Endothelial cell (in vitro differentiated cells): ENCODE results near the gene RPS6KL1. TPM values are rescaled to one million over a fixed set of nuclear protein-coding genes. Genes with fewer than 3 reads are reported as not detected.

Experiments used
- DNase-seq: peaks from one replicate; pipeline ENCODE4 v3.0.0; 2021; ENCODE audit warnings: low spot score
- H3K27ac Mint-ChIP-seq: one replicate; pipeline ENCODE4 v1.8.0; 2021; ENCODE audit warnings: mixed read lengths, inconsistent platforms; ENCODE audit not compliant: unreplicated experiment
- H3K27me3 Mint-ChIP-seq: one replicate; pipeline ENCODE4 v1.8.0; 2021; ENCODE audit warnings: mild to moderate bottlenecking, moderate library complexity, mixed read lengths, inconsistent platforms; ENCODE audit not compliant: unreplicated experiment
- H3K36me3 Mint-ChIP-seq: one replicate; pipeline ENCODE4 v1.8.0; 2021; ENCODE audit warnings: mild to moderate bottlenecking, low read depth, mixed read lengths, inconsistent platforms; ENCODE audit not compliant: unreplicated experiment
- H3K4me1 Mint-ChIP-seq: one replicate; pipeline ENCODE4 v1.8.0; 2021; ENCODE audit warnings: mild to moderate bottlenecking, mixed read lengths, inconsistent platforms; ENCODE audit not compliant: unreplicated experiment
- H3K4me3 Mint-ChIP-seq: one replicate; pipeline ENCODE4 v1.8.0; 2021; ENCODE audit warnings: mild to moderate bottlenecking, mixed read lengths, inconsistent platforms; ENCODE audit not compliant: unreplicated experiment
- H3K9me3 Mint-ChIP-seq: one replicate; pipeline ENCODE4 v1.8.0; 2021; ENCODE audit warnings: mixed read lengths, inconsistent platforms; ENCODE audit not compliant: unreplicated experiment
- CTCF ChIP-seq: fragments of 200-600 bp; sonication (generic); IDR thresholded peaks from one replicate; pipeline ENCODE4 v1.5.0; 2021; ENCODE audit warnings: antibody characterized with exemption; ENCODE audit not compliant: unreplicated experiment
- total RNA-seq: library from RNA; stranded (reverse); fragmentation: NEBNext Ultra II Directional; extraction: Animal tissue kit (Norgen Biotek cat#: 25700); gene quantifications from one replicate; pipeline ENCODE4 v1.2.1, GENCODE V29; 2021; ENCODE audit not compliant: unreplicated experiment

The RPS6KL1 gene
- total RNA-seq, 1 donor from 2014 or later, result 2.3 TPM

GRCh38 chr14:74951443-74952179 is 28.6 kb upstream of the RPS6KL1 start:
- Mint-ChIP-seq H3K4me3 (no peak overlapping the region), H3K36me3 (peaks cover 8% of the 10 kb centered on the region), H3K27me3 (peaks cover 12% of the 10 kb centered on the region), H3K27ac (no peak overlapping the region), H3K4me1 (peaks cover 3% of the 10 kb centered on the region), H3K9me3 (no peaks in the 10 kb centered on the region)
- TF ChIP-seq CTCF, result no peak
- no peak for DNase-seq

DNA sequence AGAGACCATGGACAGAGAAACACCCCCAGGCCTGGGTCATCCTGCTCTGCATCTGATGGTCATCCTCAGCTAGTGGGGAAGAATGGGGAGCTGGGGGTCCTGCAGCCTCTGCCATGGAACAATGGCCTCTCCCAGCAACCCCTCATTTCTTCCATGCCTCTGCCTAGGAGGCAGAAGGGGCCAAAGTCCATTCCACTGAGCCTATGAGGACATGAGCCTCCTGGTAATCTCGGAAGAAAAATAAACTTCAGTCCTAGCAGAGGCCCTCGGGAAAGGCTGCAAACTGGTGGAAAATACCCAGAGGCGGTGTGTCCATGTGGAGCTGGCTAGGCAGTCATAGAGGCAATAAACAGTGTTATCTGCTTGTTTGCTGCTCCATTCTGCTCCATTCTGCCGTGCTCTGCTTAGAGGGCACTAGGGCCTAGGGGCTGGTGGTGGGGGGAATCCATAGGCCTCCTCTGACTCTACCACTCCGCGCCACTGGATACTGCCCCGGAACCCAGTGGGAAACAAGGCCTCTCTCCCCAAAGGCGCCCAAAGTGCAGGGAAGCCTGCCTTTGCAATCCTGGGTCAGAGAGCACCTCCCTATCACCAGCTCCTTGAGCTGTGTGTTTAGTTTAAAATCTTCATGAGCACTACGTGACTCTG is 27.9 kb upstream of the RPS6KL1 start:
- H3K4me1 Mint-ChIP-seq, result peaks cover 3% of the 10 kb centered on the region
- no peak for DNase-seq
- H3K27me3 Mint-ChIP-seq, result peaks cover 10% of the 10 kb centered on the region

DNA sequence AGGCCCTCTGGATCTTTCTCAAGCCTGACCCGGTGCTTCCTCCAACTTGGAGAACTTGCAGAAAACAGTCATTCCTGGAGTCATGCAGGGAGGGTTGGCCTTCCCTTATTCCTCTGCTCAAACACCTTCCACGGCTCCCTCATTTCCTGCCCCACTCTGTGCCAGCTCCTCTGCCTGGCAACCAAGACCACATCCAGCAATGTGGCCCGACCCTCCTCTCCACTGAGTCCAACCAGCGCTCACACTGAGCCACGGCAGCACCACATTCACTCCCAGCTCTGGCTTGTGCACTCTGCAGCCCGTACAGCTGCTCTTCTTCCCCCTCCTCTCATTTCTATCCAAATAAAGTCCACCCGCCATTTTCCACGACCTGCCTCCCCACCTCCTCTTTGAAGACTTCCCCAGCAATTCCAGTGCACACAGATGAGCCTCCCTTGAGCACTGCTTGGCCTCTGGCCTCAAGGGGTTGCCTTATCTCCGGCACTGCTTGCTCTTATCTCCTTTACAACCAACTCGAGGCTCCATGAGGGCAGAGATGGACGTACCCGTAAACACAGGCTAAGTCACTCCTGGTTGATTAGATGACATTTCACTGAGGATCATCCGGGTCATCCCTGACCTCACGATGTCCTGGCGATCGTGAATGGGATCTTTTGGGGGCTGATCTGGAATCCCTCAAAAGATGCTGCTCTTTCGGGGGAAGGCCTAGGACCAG is 27.0 kb upstream of the RPS6KL1 start:
- TF ChIP-seq CTCF, result no peak
- H3K27me3 Mint-ChIP-seq, result peaks cover 10% of the 10 kb centered on the region
- no peaks in the 10 kb centered on the region for H3K9me3 Mint-ChIP-seq
- peaks cover 3% of the 10 kb centered on the region for H3K4me1 Mint-ChIP-seq
- no peak overlapping the region for H3K4me3 Mint-ChIP-seq
- peaks cover 4% of the 10 kb centered on the region for H3K36me3 Mint-ChIP-seq
- no peak for DNase-seq
- H3K27ac Mint-ChIP-seq, result no peak overlapping the region

More for the DNA sequence above, 27.9 kb upstream of the RPS6KL1 start:
- no peak for TF ChIP-seq CTCF
- Mint-ChIP-seq H3K4me3 (no peak overlapping the region), H3K36me3 (peaks cover 4% of the 10 kb centered on the region), H3K9me3 (no peaks in the 10 kb centered on the region), H3K27ac (no peak overlapping the region)

DNA sequence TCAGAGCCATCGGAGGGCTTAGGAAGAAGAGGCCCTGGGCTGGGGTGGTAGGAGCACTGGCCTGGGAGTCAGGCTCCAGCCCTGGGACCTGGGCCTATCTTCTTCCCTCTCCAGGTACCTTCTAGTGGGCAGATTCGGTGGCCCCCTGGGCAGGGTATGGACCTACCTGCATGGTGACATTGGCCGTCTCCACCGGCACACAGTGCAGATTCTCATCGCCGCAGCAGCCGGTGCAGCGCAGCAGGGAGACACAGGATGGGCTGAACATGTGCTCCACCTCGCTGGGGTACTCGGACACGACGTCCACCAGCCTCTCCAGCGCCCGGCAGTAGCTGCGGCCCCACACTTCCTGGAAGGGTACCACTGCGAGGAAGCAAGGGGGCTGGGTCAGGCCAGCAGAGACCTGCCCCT is 26.1 kb upstream of the RPS6KL1 start:
- TF ChIP-seq CTCF, result no peak
- H3K4me3 Mint-ChIP-seq, result no peak overlapping the region
- peaks cover 3% of the 10 kb centered on the region for H3K4me1 Mint-ChIP-seq
- H3K27me3 Mint-ChIP-seq, result peaks cover 10% of the 10 kb centered on the region
- peaks cover 4% of the 10 kb centered on the region for H3K36me3 Mint-ChIP-seq
- no peak overlapping the region for H3K27ac Mint-ChIP-seq
- DNase-seq, result no peak
- H3K9me3 Mint-ChIP-seq, result no peaks in the 10 kb centered on the region
